Activated T-helper 17 cell treated with anti-CD3 and anti-CD28 coated beads, Interleukin-2, amount 50 U/mL, for 72 hours (primary cell): ENCODE data around the gene CDPF1. TPM values are rescaled to one million over a fixed set of nuclear protein-coding genes. Genes with fewer than 3 reads are reported as not detected.

Experiments used
- ATAC-seq: fragments of 150-1000 bp; cut with Tn5 transposase; replicated peaks from 2 replicates; pipeline ENCODE4 v1.10.0; 2021; ENCODE audit warnings: mild to moderate bottlenecking, moderate library complexity
- H3K27ac Mint-ChIP-seq: one replicate; pipeline ENCODE4 v1.8.0; 2022; ENCODE audit warnings: mixed read lengths
- H3K27me3 Mint-ChIP-seq: one replicate; pipeline ENCODE4 v1.8.0; 2022; ENCODE audit warnings: mixed read lengths
- H3K36me3 Mint-ChIP-seq: one replicate; pipeline ENCODE4 v1.8.0; 2022; ENCODE audit warnings: low read depth, mild to moderate bottlenecking, mixed read lengths
- H3K4me1 Mint-ChIP-seq: one replicate; pipeline ENCODE4 v1.8.0; 2022; ENCODE audit warnings: mixed read lengths
- H3K4me3 Mint-ChIP-seq: one replicate; pipeline ENCODE4 v1.8.0; 2022; ENCODE audit warnings: mild to moderate bottlenecking, mixed read lengths
- H3K9me3 Mint-ChIP-seq: one replicate; pipeline ENCODE4 v1.8.0; 2022; ENCODE audit warnings: mixed read lengths
- total RNA-seq, 2 donors: library from RNA; stranded (reverse); gene quantifications; one replicate each; pipeline ENCODE4 v1.2.3, GENCODE V29; 2022

The CDPF1 gene
- total RNA-seq, 2 donors from 2014 or later = 5.6 to 7.8 TPM

- ATAC-seq = no peak
- Mint-ChIP-seq H3K4me1 (peaks cover 4% of the 10 kb centered on the region), H3K27ac (no peak overlapping the region), H3K4me3 (no peak overlapping the region), H3K27me3 (no peaks in the 10 kb centered on the region), H3K36me3 (peaks cover 13% of the 10 kb centered on the region), H3K9me3 (no peaks in the 10 kb centered on the region)
Observed at GRCh38 chr22:46237453-46238124, 12.5 kb downstream of the CDPF1 start.

GRCh38 chr22:46234969-46235368 lies 15.1 kb downstream of the CDPF1 start:
- H3K27ac Mint-ChIP-seq = no peak overlapping the region

GRCh38 chr22:46233231-46233630 lies 16.9 kb downstream of the CDPF1 start:
- H3K9me3 Mint-ChIP-seq = no peaks in the 10 kb centered on the region
- H3K4me3 Mint-ChIP-seq = no peak overlapping the region
- H3K36me3 Mint-ChIP-seq = peaks cover 21% of the 10 kb centered on the region
- ATAC-seq = no peak
- no peaks in the 10 kb centered on the region for H3K27me3 Mint-ChIP-seq
- H3K4me1 Mint-ChIP-seq = no peaks in the 10 kb centered on the region
- no peak overlapping the region for H3K27ac Mint-ChIP-seq

More at GRCh38 chr22:46234969-46235368, 15.1 kb downstream of the CDPF1 start:
- no peak for ATAC-seq
- H3K4me1 Mint-ChIP-seq = peaks cover 4% of the 10 kb centered on the region
- H3K27me3 Mint-ChIP-seq = no peaks in the 10 kb centered on the region
- no peaks in the 10 kb centered on the region for H3K9me3 Mint-ChIP-seq
- H3K36me3 Mint-ChIP-seq = peaks cover 21% of the 10 kb centered on the region
- H3K4me3 Mint-ChIP-seq = no peak overlapping the region

GRCh38 chr22:46230262-46230901 lies 19.7 kb downstream of the CDPF1 start:
- no peaks in the 10 kb centered on the region for H3K4me1 Mint-ChIP-seq
- ATAC-seq = no peak
- peaks cover 15% of the 10 kb centered on the region for H3K36me3 Mint-ChIP-seq
- H3K27me3 Mint-ChIP-seq = no peaks in the 10 kb centered on the region
- no peak overlapping the region for H3K4me3 Mint-ChIP-seq
- H3K9me3 Mint-ChIP-seq = no peaks in the 10 kb centered on the region
- H3K27ac Mint-ChIP-seq = no peak overlapping the region

GRCh38 chr22:46229701-46230100 lies 20.4 kb downstream of the CDPF1 start:
- Mint-ChIP-seq H3K9me3 (no peaks in the 10 kb centered on the region), H3K36me3 (peaks cover 9% of the 10 kb centered on the region), H3K4me3 (no peak overlapping the region), H3K27ac (no peak overlapping the region), H3K4me1 (no peaks in the 10 kb centered on the region), H3K27me3 (no peaks in the 10 kb centered on the region)
- ATAC-seq = no peak

GRCh38 chr22:46226577-46226976 lies 23.5 kb downstream of the CDPF1 start:
- Mint-ChIP-seq H3K27ac (no peak overlapping the region), H3K9me3 (no peaks in the 10 kb centered on the region), H3K36me3 (peaks cover 3% of the 10 kb centered on the region), H3K27me3 (no peaks in the 10 kb centered on the region), H3K4me1 (no peaks in the 10 kb centered on the region), H3K4me3 (no peak overlapping the region)
- no peak for ATAC-seq

GRCh38 chr22:46225631-46226030 lies 24.5 kb downstream of the CDPF1 start:
- H3K4me3 Mint-ChIP-seq = no peak overlapping the region

GRCh38 chr22:46224898-46225290 lies 25.2 kb downstream of the CDPF1 start:
- peaks cover 17% of the 10 kb centered on the region for H3K36me3 Mint-ChIP-seq
- H3K9me3 Mint-ChIP-seq = no peaks in the 10 kb centered on the region
- peaks cover 5% of the 10 kb centered on the region for H3K4me1 Mint-ChIP-seq
- H3K27ac Mint-ChIP-seq = no peak overlapping the region
- no peak for ATAC-seq
- no peaks in the 10 kb centered on the region for H3K27me3 Mint-ChIP-seq
- H3K4me3 Mint-ChIP-seq = no peak overlapping the region

More at GRCh38 chr22:46225631-46226030, 24.5 kb downstream of the CDPF1 start:
- Mint-ChIP-seq H3K9me3 (no peaks in the 10 kb centered on the region), H3K27ac (no peak overlapping the region), H3K4me1 (peaks cover 5% of the 10 kb centered on the region), H3K27me3 (no peaks in the 10 kb centered on the region), H3K36me3 (peaks cover 10% of the 10 kb centered on the region)
- no peak for ATAC-seq

- no peak overlapping the region for H3K4me3 Mint-ChIP-seq
- ATAC-seq = peak; percentile 7
- H3K27ac Mint-ChIP-seq = no peak overlapping the region
- no peaks in the 10 kb centered on the region for H3K27me3 Mint-ChIP-seq
- H3K4me1 Mint-ChIP-seq = peaks cover 10% of the 10 kb centered on the region
- H3K36me3 Mint-ChIP-seq = peaks cover 23% of the 10 kb centered on the region
- no peaks in the 10 kb centered on the region for H3K9me3 Mint-ChIP-seq
Observed at GRCh38 chr22:46224044-46224897, 25.8 kb downstream of the CDPF1 start.

- Mint-ChIP-seq H3K36me3 (peaks cover 52% of the 10 kb centered on the region), H3K9me3 (no peaks in the 10 kb centered on the region), H3K27ac (peak overlapping the region; percentile 7), H3K27me3 (no peaks in the 10 kb centered on the region), H3K4me3 (no peak overlapping the region), H3K4me1 (peaks cover 11% of the 10 kb centered on the region)
- peak; percentile 84 for ATAC-seq
Observed at GRCh38 chr22:46220921-46221320, 29.2 kb downstream of the CDPF1 start.

- peak; percentile 44 for ATAC-seq
- Mint-ChIP-seq H3K27ac (peak overlapping the region; percentile 23), H3K4me3 (no peak overlapping the region), H3K4me1 (peaks cover 11% of the 10 kb centered on the region), H3K27me3 (no peaks in the 10 kb centered on the region), H3K9me3 (no peaks in the 10 kb centered on the region), H3K36me3 (peaks cover 65% of the 10 kb centered on the region)
Observed at GRCh38 chr22:46219636-46220035, 30.5 kb downstream of the CDPF1 start.

- H3K9me3 Mint-ChIP-seq = peaks cover under 1% of the 10 kb centered on the region
- H3K27me3 Mint-ChIP-seq = no peaks in the 10 kb centered on the region
- peaks cover 15% of the 10 kb centered on the region for H3K4me1 Mint-ChIP-seq
- H3K27ac Mint-ChIP-seq = no peak overlapping the region
- no peak overlapping the region for H3K4me3 Mint-ChIP-seq
- no peak for ATAC-seq
- peaks cover 90% of the 10 kb centered on the region for H3K36me3 Mint-ChIP-seq
Observed at GRCh38 chr22:46214616-46215015, 35.5 kb downstream of the CDPF1 start.

- no peak overlapping the region for H3K27ac Mint-ChIP-seq
Observed at GRCh38 chr22:46214149-46214548, 35.9 kb downstream of the CDPF1 start.

GRCh38 chr22:46213052-46213451 lies 37.0 kb downstream of the CDPF1 start:
- Mint-ChIP-seq H3K9me3 (peaks cover 13% of the 10 kb centered on the region), H3K27me3 (no peaks in the 10 kb centered on the region), H3K4me1 (peaks cover 14% of the 10 kb centered on the region), H3K4me3 (no peak overlapping the region), H3K27ac (no peak overlapping the region), H3K36me3 (peaks cover 89% of the 10 kb centered on the region)
- ATAC-seq = peak; percentile 98

More at GRCh38 chr22:46214149-46214548, 35.9 kb downstream of the CDPF1 start:
- Mint-ChIP-seq H3K27me3 (no peaks in the 10 kb centered on the region), H3K4me3 (no peak overlapping the region), H3K9me3 (peaks cover 5% of the 10 kb centered on the region), H3K36me3 (peaks cover 90% of the 10 kb centered on the region), H3K4me1 (peaks cover 11% of the 10 kb centered on the region)
- no peak for ATAC-seq
